Brain pericyte (primary cell): ENCODE measurements around the gene ADAMTSL3.

ENCODE experiments used
- DNase-seq: peaks from one replicate; pipeline ENCODE4 v3.0.0-alpha.2; 2012; ENCODE audit warnings: low read depth, low spot score

Gene ADAMTSL3

DNA sequence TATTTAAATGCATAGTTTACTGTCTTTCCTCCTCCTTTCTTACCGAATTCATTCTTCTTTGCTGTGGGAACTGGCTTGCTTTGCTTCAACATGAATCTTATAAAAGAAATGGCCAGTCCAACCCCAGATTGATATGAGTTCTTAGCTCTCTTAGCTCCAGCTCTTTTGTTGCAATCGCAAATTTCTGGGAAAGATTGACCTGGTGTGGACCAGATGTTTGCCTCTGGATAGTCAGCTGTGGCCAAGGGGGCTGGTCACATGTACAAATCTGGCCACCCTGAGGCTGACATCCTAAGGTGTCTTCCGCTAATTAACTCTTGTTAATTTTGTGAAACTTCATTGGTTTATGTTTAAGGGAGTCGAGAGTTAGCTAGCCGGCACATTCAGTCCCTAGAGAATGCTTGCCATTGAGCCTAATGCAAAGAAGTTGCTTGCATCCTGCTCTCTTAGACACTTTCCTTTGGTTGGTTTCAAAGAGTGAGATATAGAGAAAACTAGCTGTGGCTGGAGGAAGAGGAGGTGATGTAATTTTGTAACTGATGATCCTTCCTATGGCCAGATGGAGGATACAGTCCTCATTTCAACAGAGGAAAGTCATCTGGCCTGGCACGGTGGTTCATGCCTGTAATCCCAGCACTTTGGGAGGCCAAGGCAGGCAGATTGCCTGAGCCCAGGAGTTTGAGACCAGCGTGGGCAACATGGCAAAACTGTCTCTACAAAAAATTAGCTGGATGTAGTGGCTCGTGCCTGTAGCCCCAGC lies 162.4 kb downstream of the ADAMTSL3 start:
- DNase-seq, result no peak

DNA sequence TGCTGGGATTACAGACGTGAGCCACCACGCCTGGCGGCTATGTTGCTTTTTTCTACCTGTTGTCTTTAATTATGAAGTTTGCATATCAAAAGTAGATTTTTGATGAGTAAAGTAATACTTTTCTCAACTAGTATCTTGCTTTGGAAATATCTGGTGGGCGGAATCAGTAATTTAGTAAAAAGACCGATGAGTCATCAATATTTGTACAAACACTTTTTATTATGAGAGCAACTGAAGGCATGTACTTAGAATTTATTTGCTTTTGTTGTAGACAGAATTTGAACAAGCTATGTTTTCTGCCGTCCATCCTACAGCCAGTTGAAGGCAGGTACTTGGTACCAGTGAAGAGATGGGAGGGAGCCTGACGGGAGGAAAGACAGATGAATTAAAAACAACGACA lies 164.7 kb downstream of the ADAMTSL3 start:
- no peak for DNase-seq

DNA sequence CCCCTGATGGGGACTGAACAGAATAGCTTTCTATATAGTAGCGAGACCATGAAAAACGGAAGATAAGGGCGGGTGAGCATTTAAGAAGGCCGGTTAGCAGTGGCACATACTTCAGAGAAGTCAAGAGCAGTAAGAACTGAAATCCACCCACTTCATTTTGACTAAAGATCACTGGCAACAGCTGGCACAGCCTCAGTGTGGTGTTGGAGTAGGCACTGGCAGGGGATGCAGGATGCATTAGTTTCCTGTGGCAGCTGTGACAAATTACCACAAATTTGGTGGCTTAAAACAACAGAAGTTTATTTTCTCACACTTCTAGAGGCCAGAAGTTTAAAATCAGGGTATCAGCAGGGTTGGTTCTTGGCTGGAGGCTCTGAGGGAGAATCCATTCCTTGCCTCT lies 176.5 kb downstream of the ADAMTSL3 start:
- DNase-seq, result no peak

DNA sequence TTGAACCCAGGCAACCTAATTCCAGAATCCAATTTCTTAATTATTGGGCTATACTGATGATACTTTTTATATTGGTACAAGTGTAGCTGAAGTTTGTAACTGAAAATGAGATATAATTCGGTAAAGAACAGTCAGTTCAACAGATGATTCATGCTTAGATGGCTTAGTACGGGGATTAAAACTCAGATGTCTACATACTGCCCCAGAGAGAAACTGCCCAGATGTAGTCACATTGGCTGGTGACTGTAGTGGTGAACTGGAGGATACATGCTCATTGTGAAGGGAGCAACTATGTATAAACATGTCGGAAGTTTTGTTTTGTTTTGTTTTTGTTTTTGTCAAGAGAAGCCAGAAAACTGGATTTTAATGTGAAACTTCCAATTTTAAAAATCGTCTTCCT lies 179.6 kb downstream of the ADAMTSL3 start:
- no peak for DNase-seq

DNA sequence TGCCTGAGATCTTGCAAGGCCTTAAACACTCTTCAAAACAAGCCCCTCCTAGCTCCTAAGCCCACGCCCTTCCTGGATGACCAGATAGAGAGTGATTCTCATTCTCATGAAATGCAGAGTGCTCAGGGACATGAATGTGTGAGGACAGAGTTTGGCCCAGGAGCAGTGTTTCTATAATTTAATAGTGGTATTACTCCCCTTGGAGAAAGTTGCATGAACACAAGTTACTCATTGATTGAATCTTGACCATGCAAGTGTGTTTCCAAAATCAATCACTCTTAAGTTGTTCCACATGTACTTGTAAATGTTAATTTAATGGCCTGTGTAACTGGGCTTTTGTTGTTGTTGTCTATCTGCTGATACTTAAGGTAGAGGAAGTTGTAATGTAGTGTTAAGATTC lies 181.6 kb downstream of the ADAMTSL3 start:
- DNase-seq, result no peak

DNA sequence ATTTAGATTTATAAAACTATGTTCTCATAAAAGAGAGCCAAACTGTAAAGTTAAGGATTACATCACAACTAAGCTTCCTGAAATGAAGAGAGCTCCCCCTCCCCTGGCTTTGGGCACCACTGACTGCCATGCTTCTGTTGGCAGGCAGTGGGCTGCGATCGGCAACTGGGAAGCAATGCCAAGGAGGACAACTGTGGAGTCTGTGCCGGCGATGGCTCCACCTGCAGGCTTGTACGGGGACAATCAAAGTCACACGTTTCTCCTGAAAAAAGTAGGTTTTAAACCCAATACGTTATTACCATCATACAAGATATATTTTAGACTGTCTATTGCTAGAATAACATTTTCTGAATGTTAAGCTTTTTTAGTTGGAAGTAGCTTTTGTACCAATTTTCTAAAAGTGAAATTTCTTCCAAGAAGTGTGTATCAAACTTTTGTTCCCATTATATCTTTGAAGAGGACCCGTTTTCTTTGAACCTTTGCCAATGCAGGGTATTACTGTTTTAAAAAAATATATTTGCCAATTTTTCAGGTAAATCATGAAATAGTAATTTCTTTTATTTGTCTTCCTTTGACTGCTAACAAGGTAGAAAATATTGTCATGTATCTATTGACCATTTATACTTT lies 184.1 kb downstream of the ADAMTSL3 start:
- DNase-seq, result no peak

DNA sequence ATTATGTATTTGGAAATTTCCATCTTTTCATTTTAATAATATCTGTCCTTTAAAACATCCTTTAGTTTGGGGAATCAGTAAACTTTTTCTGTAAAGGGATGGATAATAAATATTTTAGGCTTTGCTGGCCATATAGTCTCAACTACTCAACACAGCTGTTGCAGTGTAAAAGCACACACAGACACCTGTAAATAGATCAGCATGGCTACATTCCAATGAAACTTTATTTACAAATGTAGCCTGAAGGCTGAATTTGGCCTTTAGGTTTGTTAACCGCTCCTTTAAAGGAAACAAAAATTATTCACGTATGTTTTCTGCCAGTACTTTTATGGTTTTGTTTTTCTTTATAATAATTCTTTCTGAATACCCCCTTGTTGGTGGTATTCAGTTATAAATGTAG lies 184.8 kb downstream of the ADAMTSL3 start:
- no peak for DNase-seq

DNA sequence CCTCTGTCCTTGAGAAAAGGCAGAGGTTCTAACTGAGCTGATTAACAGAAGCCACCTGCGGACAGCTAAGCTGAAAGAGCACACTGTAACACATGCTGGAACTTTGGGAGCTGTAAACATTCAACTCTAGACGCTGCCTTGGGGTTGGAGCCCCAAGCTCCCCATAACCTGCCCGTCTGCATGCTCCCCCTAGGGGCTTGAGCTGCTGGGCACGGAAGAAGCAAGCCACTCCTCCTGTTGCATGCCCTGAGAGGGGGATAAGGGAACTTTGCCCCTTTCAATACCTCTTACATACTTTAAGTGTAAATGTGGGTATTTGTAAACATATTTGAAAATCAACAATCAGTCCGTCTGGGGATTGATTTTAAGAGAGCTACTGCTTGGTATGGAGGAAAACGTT lies 188.4 kb downstream of the ADAMTSL3 start:
- no peak for DNase-seq

DNA sequence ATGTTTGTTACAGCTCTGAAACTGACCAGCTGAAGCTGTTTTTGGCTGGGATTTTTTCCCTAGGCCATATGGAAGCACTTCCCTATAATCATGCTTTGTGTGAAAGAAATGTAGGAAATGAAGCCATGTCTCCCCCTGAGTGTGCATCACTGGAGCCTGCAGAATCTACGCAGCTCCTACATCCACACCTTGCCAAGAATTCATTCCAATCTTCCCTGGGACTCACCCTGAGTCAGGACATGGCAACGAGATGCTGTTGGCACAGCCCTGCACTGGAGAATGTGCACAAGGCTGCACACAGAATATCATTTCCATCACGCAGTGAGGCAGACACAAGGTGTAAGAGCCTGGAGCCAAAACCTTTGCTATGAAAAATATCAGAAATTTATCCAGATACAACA lies 189.5 kb downstream of the ADAMTSL3 start:
- no peak for DNase-seq

DNA sequence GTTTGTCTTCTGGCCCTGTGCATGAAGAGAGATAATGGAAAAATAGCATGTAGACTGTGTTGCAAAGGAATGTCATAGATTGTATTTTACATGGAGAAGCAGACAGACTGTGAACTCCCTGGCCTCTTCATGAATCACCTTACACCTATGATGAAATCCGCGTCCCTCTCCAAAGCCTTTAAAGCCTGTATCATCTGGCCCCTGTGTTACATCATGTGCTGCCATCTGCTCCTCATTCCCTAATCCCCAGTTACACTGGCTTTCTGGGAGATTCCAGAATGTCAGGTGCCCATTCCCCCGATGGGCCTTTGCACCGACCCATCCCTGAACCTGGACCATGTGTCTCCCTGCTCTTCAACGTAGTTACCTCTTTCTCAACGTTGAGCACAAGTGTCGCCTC lies 190.8 kb downstream of the ADAMTSL3 start:
- no peak for DNase-seq

DNA sequence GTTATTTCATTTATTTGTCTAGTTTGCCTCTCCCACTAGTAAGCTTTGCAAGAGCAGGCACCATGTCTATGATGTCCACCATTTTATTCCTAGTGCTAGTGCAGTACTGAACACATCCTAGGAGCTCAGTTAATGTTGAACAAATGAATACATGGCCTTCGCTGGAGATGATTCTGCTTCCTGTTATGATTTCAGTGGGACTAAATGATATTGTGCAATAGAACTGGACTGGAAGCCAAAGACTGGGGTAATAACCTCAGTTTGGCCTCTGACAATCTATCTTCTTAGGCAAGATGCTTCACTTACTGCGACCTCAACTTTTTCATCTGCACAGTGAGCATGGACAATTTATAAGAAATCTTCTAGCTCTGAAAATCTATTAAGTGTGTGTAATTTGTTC lies 191.3 kb downstream of the ADAMTSL3 start:
- no peak for DNase-seq

DNA sequence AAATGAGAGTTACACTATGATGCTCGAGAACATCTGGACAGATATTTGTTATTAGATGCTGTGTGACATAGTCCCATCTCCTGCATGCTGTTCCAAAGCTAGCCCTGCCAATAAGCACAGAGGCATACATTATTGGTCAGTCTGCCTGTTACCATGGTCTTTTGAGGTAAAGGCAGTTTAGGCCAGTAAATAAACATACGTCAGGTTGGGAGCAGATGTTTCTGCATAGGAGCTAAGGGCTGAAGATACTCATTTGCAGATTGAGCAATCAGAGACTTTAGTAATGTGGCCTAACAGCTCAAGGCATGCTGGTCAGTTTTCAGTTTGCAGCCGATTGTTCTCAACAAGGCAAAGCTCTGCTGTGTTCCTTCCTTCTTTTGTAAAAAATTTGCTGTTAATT lies 192.9 kb downstream of the ADAMTSL3 start:
- no peak for DNase-seq

DNA sequence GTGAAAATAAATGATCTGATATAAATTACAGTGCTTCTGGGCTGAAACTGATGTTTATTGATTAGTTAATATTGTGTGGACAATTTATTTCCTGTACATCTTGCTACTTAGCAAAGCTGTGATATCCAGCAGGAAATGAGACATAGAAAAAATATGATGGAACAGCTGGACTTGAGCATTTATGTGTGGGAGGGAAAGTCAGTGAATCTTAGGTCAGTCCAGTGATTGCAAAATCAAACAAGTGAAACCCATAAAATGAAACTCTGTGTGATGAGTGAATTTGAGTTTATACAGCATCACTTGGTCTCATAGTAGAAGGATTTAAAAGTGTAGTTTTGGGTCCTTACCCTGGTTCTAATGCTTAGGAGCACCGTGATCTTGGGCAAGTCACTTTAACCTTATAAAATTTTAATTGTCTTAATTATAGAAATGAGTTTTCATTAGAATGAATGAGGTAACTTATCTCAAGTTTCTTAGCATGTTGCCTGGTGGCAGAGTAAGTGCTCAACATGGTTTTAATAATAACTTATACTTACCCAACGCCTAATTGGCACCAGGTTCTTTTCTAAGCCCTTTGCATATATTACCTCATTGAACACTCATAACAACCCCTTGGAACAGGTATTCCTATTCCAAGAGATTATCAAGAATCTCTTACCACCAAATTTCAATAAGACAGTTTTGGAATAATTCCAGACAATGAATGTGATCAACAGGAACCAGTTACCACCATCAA lies 194.6 kb downstream of the ADAMTSL3 start:
- DNase-seq, result peak; percentile 25

DNA sequence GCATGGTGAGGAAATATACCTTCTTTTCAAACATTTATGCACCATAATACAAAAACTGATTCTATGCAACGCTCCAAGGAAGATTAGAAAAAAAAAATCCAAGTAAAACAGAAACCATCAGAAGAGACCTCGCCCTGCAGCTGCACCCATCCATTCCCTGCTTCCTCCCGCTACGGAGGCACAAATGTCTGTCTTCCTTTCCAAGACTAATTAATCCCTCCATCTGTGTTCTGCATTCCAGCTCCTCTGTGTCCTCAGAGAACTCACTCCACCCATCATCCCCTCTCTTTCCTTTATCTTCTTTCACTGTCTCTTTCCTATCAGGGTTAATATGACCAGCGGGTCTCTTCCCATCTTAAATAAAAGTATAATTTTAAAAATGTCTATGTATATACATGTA lies 196.1 kb downstream of the ADAMTSL3 start:
- no peak for DNase-seq

DNA sequence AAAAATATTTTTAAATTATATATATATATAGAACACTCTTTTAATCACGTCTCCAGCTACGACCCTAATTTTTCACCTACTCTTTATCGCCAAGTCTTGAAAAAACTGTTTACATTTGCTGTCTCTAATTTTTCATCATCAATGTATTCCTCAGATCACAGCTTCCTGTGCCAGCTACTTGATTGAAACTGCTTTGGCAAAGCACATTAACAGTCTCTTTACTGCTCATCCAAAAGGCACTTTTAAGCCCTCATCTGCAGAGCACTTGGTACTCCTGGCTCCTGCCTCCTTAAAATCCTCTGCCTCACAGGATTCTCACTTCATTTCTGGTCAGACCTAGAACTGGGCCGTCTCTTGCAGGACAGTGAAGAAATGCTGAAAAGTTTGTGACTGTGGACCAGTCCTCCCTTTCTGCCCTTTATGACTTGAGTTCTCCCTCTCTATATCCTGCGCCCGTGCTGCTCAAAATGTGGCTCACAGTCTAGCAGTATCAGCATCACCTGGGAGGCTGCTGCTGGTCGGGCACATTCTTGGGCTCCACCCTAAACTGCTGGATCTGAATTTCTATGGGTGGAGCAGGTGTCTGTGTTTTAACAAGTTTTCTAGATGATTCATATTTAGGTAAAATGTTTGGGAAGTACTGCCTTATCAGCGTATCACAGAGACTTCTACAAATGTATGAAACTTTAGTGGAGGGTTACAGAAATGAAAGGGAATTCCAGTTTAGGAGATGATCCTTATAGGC lies 196.8 kb downstream of the ADAMTSL3 start:
- DNase-seq, result no peak

DNA sequence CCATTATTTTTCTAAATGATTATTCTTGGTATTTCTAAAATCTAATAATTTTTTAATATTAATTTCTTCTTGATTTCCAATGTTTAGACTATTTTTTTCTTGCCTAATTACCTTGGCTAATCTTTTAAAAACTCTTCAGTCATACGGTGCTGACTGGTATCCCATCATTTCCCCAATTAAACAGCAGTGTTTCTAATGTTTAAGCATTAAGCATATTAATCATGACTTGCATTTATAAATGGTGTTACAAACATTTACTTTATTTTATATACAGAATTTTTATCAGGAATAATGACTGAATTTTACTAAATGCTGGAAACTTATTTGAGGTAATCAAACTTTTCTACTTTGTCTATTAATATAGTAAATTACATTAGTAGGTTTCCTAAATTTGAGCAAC lies 199.3 kb downstream of the ADAMTSL3 start:
- DNase-seq, result no peak

DNA sequence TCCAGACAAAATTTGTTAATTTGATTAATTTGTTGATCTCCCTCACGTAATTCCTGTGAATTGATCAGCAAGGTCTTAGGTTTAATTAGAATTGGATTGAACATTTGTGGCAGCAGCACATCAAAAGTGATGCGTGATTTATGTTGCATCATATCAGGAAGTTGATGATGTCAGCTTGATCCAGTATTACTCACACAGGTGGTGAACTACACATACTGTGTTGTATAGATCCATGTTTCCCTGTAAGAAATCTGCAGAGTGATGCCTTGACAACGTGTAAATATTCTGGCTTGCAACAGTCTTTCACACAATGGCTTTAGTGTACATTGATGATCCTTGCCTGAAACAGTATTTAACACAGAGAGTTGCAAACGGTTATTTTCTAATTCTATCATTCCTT lies 200.4 kb downstream of the ADAMTSL3 start:
- DNase-seq, result no peak

DNA sequence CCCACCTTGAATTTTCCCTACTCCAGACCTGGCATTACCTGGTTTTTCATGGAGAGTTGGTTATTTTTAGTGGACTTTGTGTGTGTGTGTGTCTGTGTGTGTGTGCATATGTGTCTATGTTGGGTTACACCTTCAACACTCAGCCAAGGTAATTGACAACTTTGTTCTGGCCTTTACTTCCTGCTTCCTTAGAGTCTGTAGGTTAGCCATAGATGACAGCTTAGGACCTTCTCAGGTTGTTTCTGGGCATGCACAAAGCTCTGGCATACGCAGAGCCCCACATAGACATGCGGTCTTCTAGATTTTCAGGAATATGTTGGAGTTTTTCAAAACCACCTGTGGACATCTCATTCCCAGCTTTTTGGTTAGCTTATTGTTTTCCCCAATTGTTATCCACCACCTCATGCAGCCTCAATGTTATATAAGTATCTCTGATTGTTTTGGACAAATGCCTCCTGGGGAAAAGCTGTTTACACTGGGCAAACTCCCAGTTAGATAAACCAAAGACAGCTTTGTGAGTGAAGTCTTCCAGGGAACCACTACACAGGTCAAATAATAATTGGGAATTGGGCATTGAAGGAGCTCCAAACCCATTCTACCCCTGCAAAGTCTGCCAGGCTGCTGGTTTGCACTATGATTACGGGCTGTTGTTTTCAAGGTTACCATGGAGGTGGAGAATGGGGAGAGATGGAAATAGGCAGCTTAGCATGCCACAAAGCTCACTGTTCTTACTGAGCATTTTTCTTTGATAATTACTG lies 201.2 kb downstream of the ADAMTSL3 start:
- DNase-seq, result no peak

DNA sequence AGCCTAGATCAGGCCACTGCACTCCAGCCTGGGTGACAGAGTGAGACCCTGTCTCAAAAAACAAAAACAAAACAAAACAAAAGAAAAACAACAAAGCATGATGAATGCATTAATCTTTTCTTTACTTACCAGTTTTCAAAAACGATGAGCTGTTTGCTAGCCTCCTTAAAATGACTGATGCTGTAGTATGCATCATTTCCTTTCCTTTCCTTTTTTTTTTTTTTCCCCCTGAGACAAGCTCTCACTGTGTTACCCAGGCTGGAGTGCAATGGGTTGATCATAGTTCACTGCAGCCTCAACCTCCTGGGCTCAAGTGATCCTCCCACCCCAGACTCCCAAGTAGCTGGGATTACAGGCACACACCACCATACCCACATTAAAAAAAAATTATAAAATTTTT lies 202.0 kb downstream of the ADAMTSL3 start:
- no peak for DNase-seq

DNA sequence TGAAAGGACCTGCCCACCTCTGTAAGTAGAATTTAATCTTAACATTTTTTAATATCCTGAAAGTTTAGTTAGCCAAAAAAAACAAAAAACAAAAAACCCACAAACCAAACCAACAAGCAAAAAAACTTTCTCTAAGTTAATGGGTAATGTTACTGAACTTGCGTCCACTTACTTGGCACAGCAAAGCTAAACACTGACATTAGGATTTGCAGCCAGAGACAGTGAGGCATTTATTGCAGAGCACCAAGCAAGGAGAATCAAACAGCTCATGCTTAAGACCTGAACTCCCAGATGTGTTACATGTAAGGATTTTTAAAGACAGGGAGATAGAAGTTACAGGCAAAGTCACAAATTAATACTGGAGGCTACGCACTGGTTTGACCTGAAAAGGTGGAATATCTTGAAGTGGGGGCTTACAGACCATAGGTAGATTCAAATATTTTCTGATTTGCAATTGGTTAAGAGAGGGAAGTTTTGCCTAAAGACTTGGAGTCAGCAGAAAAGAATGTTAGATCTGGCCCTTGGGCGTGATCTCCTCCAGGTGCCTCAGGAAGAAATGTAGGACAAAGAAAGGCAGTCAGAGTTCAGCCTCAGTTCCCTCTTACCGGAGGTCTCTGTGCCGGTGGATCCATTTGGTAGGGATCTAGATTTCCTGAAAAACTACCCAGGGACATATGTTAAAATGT lies 205.0 kb downstream of the ADAMTSL3 start:
- DNase-seq, result no peak

DNA sequence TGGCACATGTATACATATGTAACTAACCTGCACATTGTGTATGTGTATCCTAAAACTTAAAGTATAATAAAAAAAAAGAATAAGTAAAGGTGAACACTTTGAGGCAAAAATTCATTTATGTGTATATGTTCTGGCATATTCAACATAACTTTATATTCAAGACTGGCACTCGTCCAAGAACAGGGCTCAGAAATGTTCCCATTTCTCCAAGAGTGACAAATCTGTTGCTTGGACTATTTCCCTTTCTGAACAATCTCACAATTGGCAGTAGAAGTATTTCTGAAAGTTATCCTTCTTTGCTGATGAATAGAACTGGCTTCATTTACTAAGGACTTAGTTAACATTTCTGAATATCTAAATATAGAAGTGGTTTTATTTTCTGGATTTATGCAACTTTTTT lies 212.8 kb downstream of the ADAMTSL3 start:
- DNase-seq, result no peak
